ENCODE results near the gene SMG6. TPM values are rescaled to one million over a fixed set of nuclear protein-coding genes. Genes with fewer than 3 reads are reported as not detected.
A peak's percentile ranks its signal among the peaks of the same experiment; 100 is the strongest.

SMG6 gene
- polyA plus RNA-seq, 1 of the 3 experiments (the other 2 are of a cell fraction), result 15.7 TPM

- no peak for TF ChIP-seq USF1 (IDR thresholded peaks at IDR 0.05; ENCODE audit: borderline replicate concordance, low read depth)
- no peak for TF ChIP-seq GABPA (IDR thresholded peaks at IDR 0.05; ENCODE audit: low read depth)
- no peak for TF ChIP-seq POLR2AphosphoS5 (IDR thresholded peaks at IDR 0.05; ENCODE audit: low read depth, low read length)
These were observed 56.6 kb downstream of the SMG6 start (continued) for GRCh38 chr17:2247005-2247404.

DNA sequence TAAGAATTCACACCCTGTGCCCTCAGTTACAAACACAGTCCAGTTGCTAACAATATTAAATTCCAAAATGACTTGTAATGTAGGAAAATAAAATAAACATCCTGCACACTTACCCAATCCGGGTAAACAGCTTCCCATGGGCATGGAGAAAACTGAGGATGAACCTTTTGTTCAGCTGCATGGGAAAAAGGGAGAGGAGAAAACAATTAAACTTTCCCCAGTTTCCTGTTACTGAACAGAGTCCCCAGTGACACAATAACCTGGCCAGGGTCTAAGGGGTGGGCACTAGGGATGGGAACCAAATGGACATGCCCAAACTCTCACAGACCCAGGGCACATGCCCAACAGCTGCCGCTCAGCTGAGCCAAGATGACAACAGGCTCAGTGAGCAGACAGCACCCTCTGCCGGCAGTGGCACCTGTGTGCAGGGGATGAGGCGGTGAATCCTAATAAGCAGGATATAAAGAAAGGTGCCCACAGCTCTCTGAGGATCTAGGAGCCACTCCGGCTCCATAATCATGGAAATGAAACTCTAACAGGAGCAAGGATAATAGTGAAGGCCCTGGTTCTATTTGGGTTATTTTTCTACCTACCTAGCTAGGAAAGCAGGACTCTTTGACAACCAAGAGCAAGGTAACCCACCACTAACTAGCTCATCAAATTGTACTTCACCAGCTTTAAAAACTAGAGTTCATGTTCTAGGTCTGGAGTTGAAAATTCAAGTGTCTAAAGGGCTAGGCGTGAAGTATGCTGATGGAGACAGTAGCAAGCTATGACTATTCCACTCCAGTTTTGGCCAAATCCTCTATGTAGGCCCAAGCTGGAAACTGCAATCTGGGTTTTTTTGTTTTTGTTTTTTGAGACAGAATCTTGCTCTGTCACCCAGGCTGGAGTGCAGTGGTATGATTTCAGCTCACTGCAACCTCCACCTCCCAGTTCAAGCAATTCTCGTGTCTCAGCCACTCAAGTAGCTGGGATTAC lies 58.8 kb downstream of the SMG6 start:
- Histone ChIP-seq H3K27ac (ENCODE audit: low read depth in 2 of 2, low read length in 1 of 2) (peak overlapping the region; percentile 18 to 67; a peak in 3 of 4 replicates), H3K9ac (no peak overlapping the region; the same call in 1 of the 2 replicates), H3K4me3 (ENCODE audit: low read depth in 2 of 2, low read length in 1 of 2) (no peak overlapping the region; a peak in 1 of 4 replicates), H3K36me3 (replicated peaks in 1 of 2; ENCODE audit: control insufficient read depth in 1 of 2, insufficient read depth in 2 of 2, low read length in 1 of 2) (peaks cover 0 to 10% of the 10 kb centered on the region in 2 experiments), H4K20me1 (ENCODE audit: insufficient read depth) (no peaks in the 10 kb centered on the region), H3K4me1 (ENCODE audit: control insufficient read depth in 1 of 2, insufficient read depth in 2 of 2, low read depth in 1 of 2, low read length in 1 of 2) (peaks cover 7 to 15% of the 10 kb centered on the region in 2 experiments; a peak in 1 of 4 replicates), H3K4me2 (no peak overlapping the region), H3K79me2 (ENCODE audit: insufficient read depth) (0 out of 2 replicates have a peak, but pooled peaks cover 4% of the 10 kb centered on the region), H3F3A (replicated peaks; ENCODE audit: insufficient read depth) (peaks cover 19% of the 10 kb centered on the region), H3K9me2 (no peaks in the 10 kb centered on the region), H3K9me3 (no peaks in the 10 kb centered on the region), H2AFZ (ENCODE audit: low read depth) (no peak overlapping the region), H3K27me3 (ENCODE audit: insufficient read depth) (no peaks in the 10 kb centered on the region)
- peak; percentile 87 for DNase-seq
- POLR2A ChIA-PET, result interaction anchor here (0.8 to 1.3 kb wide), 4 partner anchors 8 to 203 kb away, joined by 3 to 9 read pairs (median 3); partner anchors contain the start of genes HIC1 and OVCA2
- 27% methylated on average over 7 of the region's 7 CpGs for WGBS (ENCODE audit: low lambda C conversion rate)
- CTCF ChIA-PET, result interaction anchor here (0.6 to 4.4 kb wide), 79 partner anchors 9 to 1622 kb away, joined by 3 to 185 read pairs (median 7); partner anchors contain the start of genes DPH1, HIC1, OVCA2 and RTN4RL1
- TF ChIP-seq FOXM1 (IDR thresholded peaks at IDR 0.05; ENCODE audit: low read depth), result no peak
- TF ChIP-seq RFX5 (IDR thresholded peaks at IDR 0.05; ENCODE audit: low read length), result no peak
- TF ChIP-seq, protein P1, sequence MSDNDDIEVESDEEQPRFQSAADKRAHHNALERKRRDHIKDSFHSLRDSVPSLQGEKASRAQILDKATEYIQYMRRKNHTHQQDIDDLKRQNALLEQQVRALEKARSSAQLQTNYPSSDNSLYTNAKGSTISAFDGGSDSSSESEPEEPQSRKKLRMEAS (IDR thresholded peaks at IDR 0.05; ENCODE audit: low read depth), result peak; percentile 95
- no peak for TF ChIP-seq FOXJ3 (CRISPR knock-in tag; IDR thresholded peaks at IDR 0.05)
- no peak for TF ChIP-seq JUND (IDR thresholded peaks at IDR 0.05)
- no peak for TF ChIP-seq POLR2AphosphoS5 (IDR thresholded peaks at IDR 0.05; ENCODE audit: low read depth, low read length)
- TF ChIP-seq, protein P2, sequence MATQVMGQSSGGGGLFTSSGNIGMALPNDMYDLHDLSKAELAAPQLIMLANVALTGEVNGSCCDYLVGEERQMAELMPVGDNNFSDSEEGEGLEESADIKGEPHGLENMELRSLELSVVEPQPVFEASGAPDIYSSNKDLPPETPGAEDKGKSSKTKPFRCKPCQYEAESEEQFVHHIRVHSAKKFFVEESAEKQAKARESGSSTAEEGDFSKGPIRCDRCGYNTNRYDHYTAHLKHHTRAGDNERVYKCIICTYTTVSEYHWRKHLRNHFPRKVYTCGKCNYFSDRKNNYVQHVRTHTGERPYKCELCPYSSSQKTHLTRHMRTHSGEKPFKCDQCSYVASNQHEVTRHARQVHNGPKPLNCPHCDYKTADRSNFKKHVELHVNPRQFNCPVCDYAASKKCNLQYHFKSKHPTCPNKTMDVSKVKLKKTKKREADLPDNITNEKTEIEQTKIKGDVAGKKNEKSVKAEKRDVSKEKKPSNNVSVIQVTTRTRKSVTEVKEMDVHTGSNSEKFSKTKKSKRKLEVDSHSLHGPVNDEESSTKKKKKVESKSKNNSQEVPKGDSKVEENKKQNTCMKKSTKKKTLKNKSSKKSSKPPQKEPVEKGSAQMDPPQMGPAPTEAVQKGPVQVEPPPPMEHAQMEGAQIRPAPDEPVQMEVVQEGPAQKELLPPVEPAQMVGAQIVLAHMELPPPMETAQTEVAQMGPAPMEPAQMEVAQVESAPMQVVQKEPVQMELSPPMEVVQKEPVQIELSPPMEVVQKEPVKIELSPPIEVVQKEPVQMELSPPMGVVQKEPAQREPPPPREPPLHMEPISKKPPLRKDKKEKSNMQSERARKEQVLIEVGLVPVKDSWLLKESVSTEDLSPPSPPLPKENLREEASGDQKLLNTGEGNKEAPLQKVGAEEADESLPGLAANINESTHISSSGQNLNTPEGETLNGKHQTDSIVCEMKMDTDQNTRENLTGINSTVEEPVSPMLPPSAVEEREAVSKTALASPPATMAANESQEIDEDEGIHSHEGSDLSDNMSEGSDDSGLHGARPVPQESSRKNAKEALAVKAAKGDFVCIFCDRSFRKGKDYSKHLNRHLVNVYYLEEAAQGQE (IDR thresholded peaks at IDR 0.05; ENCODE audit: low read depth, low read length), result no peak
- TF ChIP-seq PBX3 (IDR thresholded peaks at IDR 0.05), result peak; percentile 43; the same call in 1 of the 2 replicates
- no peak for TF ChIP-seq USF1 (IDR thresholded peaks at IDR 0.05; ENCODE audit: borderline replicate concordance, low read depth)
- peak; percentile 57 for TF ChIP-seq NFIC (IDR thresholded peaks at IDR 0.05; ENCODE audit: borderline replicate concordance)
- TF ChIP-seq SIN3A (IDR thresholded peaks at IDR 0.05; ENCODE audit: borderline replicate concordance, low read depth, low read length), result peak; percentile 50; the same call in 1 of the 2 replicates
- no peak for TF ChIP-seq ZBTB33 (IDR thresholded peaks at IDR 0.05; ENCODE audit: borderline replicate concordance, low read depth)
- no peak for TF ChIP-seq TEAD4 (IDR thresholded peaks at IDR 0.05; ENCODE audit: borderline replicate concordance, insufficient read depth)
- TF ChIP-seq GATA2 (CRISPR knock-in tag; IDR thresholded peaks at IDR 0.05), result no peak
- no peak for TF ChIP-seq TAF1 (IDR thresholded peaks at IDR 0.05; ENCODE audit: borderline replicate concordance, low read depth, low read length)
- peak; percentile 96 for TF ChIP-seq CTCF (IDR thresholded peaks at IDR 0.05)
